Stomach (tissue), 9 donors: ENCODE results near the gene FAM217B. TPM values are rescaled to one million over a fixed set of nuclear protein-coding genes. Genes with fewer than 3 reads are reported as not detected.

Source experiments
- DNase-seq, 2 donors: peaks; one replicate each; pipeline versions ENCODE4 v3.0.0 to v3.0.0-alpha.2; 2013 to 2019
- H3K27ac ChIP-seq, 5 donors: fragments of 200-600 bp in 4 of 5; sonication (generic) in 4 of 5; one replicate each; pipeline ENCODE4 v1.5.1; 2013 to 2019; ENCODE audit warnings: mild to moderate bottlenecking in 1 of 5, moderate library complexity in 1 of 5
- H3K27me3 ChIP-seq, 3 donors: fragments of 200-600 bp; sonication (generic); one replicate each; pipeline ENCODE4 v1.5.1; 2017 to 2019; ENCODE audit warnings: mixed run types in 1 of 3
- H3K36me3 ChIP-seq, 4 donors: fragments of 200-600 bp; sonication (generic); 1 replicate in 3 of 4; 2 replicates in 1 of 4; pipeline ENCODE4 v1.5.1; 2016 to 2019
- H3K4me1 ChIP-seq, 4 donors: fragments of 200-600 bp; sonication (generic); one replicate each; pipeline ENCODE4 v1.5.1; 2016 to 2019
- H3K4me3 ChIP-seq, 4 donors: fragments of 200-600 bp; sonication (generic) in 3 of 4; one replicate each; pipeline ENCODE4 v1.5.1; 2016 to 2019; ENCODE audit warnings: mild to moderate bottlenecking in 1 of 4
- H3K9me3 ChIP-seq, 4 donors: fragments of 200-600 bp; sonication (generic); one replicate each; pipeline ENCODE4 v1.5.1; 2016 to 2019
- CTCF ChIP-seq, 7 experiments: fragments of 450-650 bp in 4 of 7; fragments of 200-600 bp in 3 of 7; sonication (generic) in 3 of 7; IDR thresholded peaks; one replicate each; pipeline ENCODE4 v1.5.1; 2016 to 2019; ENCODE audit warnings: antibody characterized with exemption in 7 of 7, control low read depth in 2 of 7, mild to moderate bottlenecking in 1 of 7
- EP300 ChIP-seq: sonication (generic); formaldehyde crosslinking; IDR thresholded peaks from one replicate; pipeline ENCODE4 v1.6.1; 2017; ENCODE audit warnings: antibody characterized with exemption
- POLR2A ChIP-seq, 4 donors: fragments of 450-650 bp; IDR thresholded peaks; one replicate each; pipeline ENCODE4 v1.6.1; 2016; ENCODE audit warnings: antibody characterized with exemption in 4 of 4, control low read depth in 2 of 4, mild to moderate bottlenecking in 1 of 4, moderate library complexity in 1 of 4
- POLR2AphosphoS5 ChIP-seq, 3 donors: sonication (generic); formaldehyde crosslinking; IDR thresholded peaks; one replicate each; pipeline ENCODE4 v1.6.1; 2016; ENCODE audit warnings: antibody characterized with exemption in 3 of 3
- WGBS, 5 donors: extraction: QIAGEN DNeasy Blood & Tissue Kit in 3 of 5; methylation state at CpG; one replicate each; pipeline versions ENCODE4 v1.1.5 to v1.1.7; 2013 to 2018; 5-methylcytosine and 5-hydroxymethylcytosine counted together
- intact Hi-C: fragments of 100-400 bp; cut with DNase I; formaldehyde crosslinking; loops from one replicate; pipeline ENCODE4 v1.15.1; 2023; ENCODE audit warnings: low total_unique reads
- polyA plus RNA-seq, 3 donors: library from polyadenylated mRNA; stranded (reverse); fragments of 200-250 nt; gene quantifications; one replicate each; pipeline ENCODE4 v1.2.3, GENCODE V29; 2013
- total RNA-seq, 5 donors: library from RNA; depleted of rRNA; stranded (reverse); fragments of >200 nt; gene quantifications; one replicate each; pipeline versions ENCODE4 v1.1.0 to v1.2.3, GENCODE V29; 2014 to 2016
- donor health status: healthy with polysubstance abuse.
- donor health status: Bipolar disorder and iron deficiency.
- donor health status: healthy.

Gene FAM217B
- total and polyA plus RNA-seq, 8 donors: 1.6 to 17.9 (median 2.9) TPM

- H3K9me3 ChIP-seq: no peaks in the 10 kb centered on the region
- 27 to 60% (median 50%) methylated on average over 9 of the region's 9 CpGs for WGBS, 5 donors
- intact Hi-C loops: no loop called here
- H3K27me3 ChIP-seq: no peaks in the 10 kb centered on the region
- peak overlapping the region in 4 of 5 donors; percentile 19 to 75 (median 52) for H3K27ac ChIP-seq
- no peaks in the 10 kb centered on the region for H3K36me3 ChIP-seq
- no peak overlapping the region for H3K4me3 ChIP-seq
- no peak for TF ChIP-seq CTCF (IDR thresholded peaks at IDR 0.05)
- TF ChIP-seq POLR2AphosphoS5 (IDR thresholded peaks at IDR 0.05): peak in 1 of 3 donors; percentile 20
- no peak for TF ChIP-seq POLR2A (IDR thresholded peaks at IDR 0.05)
- peaks cover 9 to 65% (median 34%) of the 10 kb centered on the region in 4 donors for H3K4me1 ChIP-seq
- DNase-seq: peak in 1 of 2 donors; percentile 69
These were observed 8.5 kb upstream of the FAM217B start for GRCh38 chr20:59931511-59932312.

GRCh38 chr20:59932616-59933295 lies 7.4 kb upstream of the FAM217B start:
- TF ChIP-seq POLR2A (IDR thresholded peaks at IDR 0.05) (no peak), CTCF (IDR thresholded peaks at IDR 0.05) (no peak), EP300 (no peak), POLR2AphosphoS5 (IDR thresholded peaks at IDR 0.05) (no peak)
- Histone ChIP-seq H3K4me3 (peak overlapping the region; percentile 62 to 78 (median 73)), H3K4me1 (peaks cover 12 to 66% (median 41%) of the 10 kb centered on the region in 4 donors), H3K36me3 (no peaks in the 10 kb centered on the region), H3K27me3 (no peaks in the 10 kb centered on the region), H3K27ac (peak overlapping the region in 3 of 5 donors; percentile 71 to 90 (median 75)), H3K9me3 (no peaks in the 10 kb centered on the region)
- DNase-seq: no peak
- intact Hi-C loops: no loop called here
- 87 to 92% (median 90%) methylated on average over 70 to 72 of the region's 72 CpGs for WGBS, 5 donors

GRCh38 chr20:59933296-59933848 lies 6.8 kb upstream of the FAM217B start, which contains the start of gene SYCP2:
TSS of gene SYCP2 (minus strand) at chr20:59933637. CDS start at chr20:59922413, 11,224 bp downstream.
- peak; percentile 61 to 84 for DNase-seq
- WGBS, 5 donors: 18 to 51% (median 27%) methylated on average over 17 to 65 of the region's 65 CpGs
- intact Hi-C loops: no loop called here

More at GRCh38 chr20:59933296-59933848, 6.8 kb upstream of the FAM217B start, which contains the start of gene SYCP2:
- no peak for TF ChIP-seq CTCF (IDR thresholded peaks at IDR 0.05)
- TF ChIP-seq POLR2AphosphoS5 (IDR thresholded peaks at IDR 0.05): no peak
- TF ChIP-seq POLR2A (IDR thresholded peaks at IDR 0.05): no peak
- no peak for TF ChIP-seq EP300
- H3K36me3 ChIP-seq: no peaks in the 10 kb centered on the region
- no peaks in the 10 kb centered on the region for H3K9me3 ChIP-seq
- peak within 1 kb of the TSS; percentile 62 to 78 (median 73) for H3K4me3 ChIP-seq
- peak within 1 kb of the TSS; percentile 75 to 92 (median 83) for H3K27ac ChIP-seq
- peaks cover 18 to 72% (median 47%) of the 10 kb centered on the region in 4 donors for H3K4me1 ChIP-seq
- H3K27me3 ChIP-seq: no peaks in the 10 kb centered on the region
